Measurements from ENCODE around the gene BGN.

Gene BGN

GRCh38 chrX:153456161-153456560 lies 38.6 kb upstream of the BGN start:
- H3K9me3 Mint-ChIP-seq, result no peaks in the 10 kb centered on the region
- H3K27ac Mint-ChIP-seq, result no peak overlapping the region
- DNase-seq (ENCODE audit: low spot score in 2 of 2) (no peak), ATAC-seq (ENCODE audit: low read depth) (no peak)
- peaks cover 8% of the 10 kb centered on the region for H3K36me3 Mint-ChIP-seq
- no peaks in the 10 kb centered on the region for H3K4me1 Mint-ChIP-seq
- no peak overlapping the region for H3K4me3 Mint-ChIP-seq
- no peaks in the 10 kb centered on the region for H3K27me3 Mint-ChIP-seq

GRCh38 chrX:153456704-153457103 lies 38.1 kb upstream of the BGN start:
- H3K27ac Mint-ChIP-seq, result no peak overlapping the region
- H3K36me3 Mint-ChIP-seq, result peaks cover 9% of the 10 kb centered on the region
- no peaks in the 10 kb centered on the region for H3K4me1 Mint-ChIP-seq
- ATAC-seq (ENCODE audit: low read depth) (no peak), DNase-seq (ENCODE audit: low spot score in 2 of 2) (no peak)
- H3K4me3 Mint-ChIP-seq, result no peak overlapping the region
- H3K27me3 Mint-ChIP-seq, result no peaks in the 10 kb centered on the region
- H3K9me3 Mint-ChIP-seq, result no peaks in the 10 kb centered on the region

GRCh38 chrX:153457136-153457825 lies 37.5 kb upstream of the BGN start:
- Mint-ChIP-seq H3K27me3 (no peaks in the 10 kb centered on the region), H3K9me3 (no peaks in the 10 kb centered on the region), H3K27ac (no peak overlapping the region), H3K4me3 (no peak overlapping the region), H3K36me3 (peaks cover 9% of the 10 kb centered on the region), H3K4me1 (no peaks in the 10 kb centered on the region)
- no peak for DNase-seq (ENCODE audit: low spot score in 2 of 2)
- ATAC-seq (ENCODE audit: low read depth), result no peak

- no peak for DNase-seq (ENCODE audit: low spot score in 2 of 2)
- H3K9me3 Mint-ChIP-seq, result no peaks in the 10 kb centered on the region
- no peak for ATAC-seq (ENCODE audit: low read depth)
- no peaks in the 10 kb centered on the region for H3K4me1 Mint-ChIP-seq
- H3K27me3 Mint-ChIP-seq, result no peaks in the 10 kb centered on the region
- H3K4me3 Mint-ChIP-seq, result no peak overlapping the region
- H3K36me3 Mint-ChIP-seq, result peaks cover 9% of the 10 kb centered on the region
- no peak overlapping the region for H3K27ac Mint-ChIP-seq
Measured at GRCh38 chrX:153457827-153458466, 36.8 kb upstream of the BGN start.

- DNase-seq (ENCODE audit: low spot score in 2 of 2) (no peak), ATAC-seq (ENCODE audit: low read depth) (no peak)
- Mint-ChIP-seq H3K4me3 (no peak overlapping the region), H3K9me3 (no peaks in the 10 kb centered on the region), H3K27ac (no peak overlapping the region), H3K4me1 (no peaks in the 10 kb centered on the region), H3K36me3 (peaks cover 9% of the 10 kb centered on the region), H3K27me3 (no peaks in the 10 kb centered on the region)
Measured at GRCh38 chrX:153458476-153458875, 36.3 kb upstream of the BGN start.

GRCh38 chrX:153459986-153460385 lies 34.8 kb upstream of the BGN start:
- H3K27ac Mint-ChIP-seq, result no peak overlapping the region
- no peaks in the 10 kb centered on the region for H3K27me3 Mint-ChIP-seq
- no peaks in the 10 kb centered on the region for H3K4me1 Mint-ChIP-seq
- no peak for ATAC-seq (ENCODE audit: low read depth)
- peaks cover 12% of the 10 kb centered on the region for H3K36me3 Mint-ChIP-seq
- H3K9me3 Mint-ChIP-seq, result no peaks in the 10 kb centered on the region
- DNase-seq (ENCODE audit: low spot score in 2 of 2), result no peak
- H3K4me3 Mint-ChIP-seq, result no peak overlapping the region

- Mint-ChIP-seq H3K4me1 (no peaks in the 10 kb centered on the region), H3K4me3 (no peak overlapping the region), H3K9me3 (no peaks in the 10 kb centered on the region), H3K36me3 (peaks cover 12% of the 10 kb centered on the region), H3K27me3 (no peaks in the 10 kb centered on the region), H3K27ac (no peak overlapping the region)
- DNase-seq (ENCODE audit: low spot score in 2 of 2) (peak; percentile 13 to 34), ATAC-seq (ENCODE audit: low read depth) (peak; percentile 63)
Measured at GRCh38 chrX:153460826-153461225, 34.0 kb upstream of the BGN start.

- peaks cover 12% of the 10 kb centered on the region for H3K36me3 Mint-ChIP-seq
- ATAC-seq (ENCODE audit: low read depth) (no peak), DNase-seq (ENCODE audit: low spot score in 2 of 2) (no peak)
- no peak overlapping the region for H3K4me3 Mint-ChIP-seq
- H3K9me3 Mint-ChIP-seq, result no peaks in the 10 kb centered on the region
- no peak overlapping the region for H3K27ac Mint-ChIP-seq
- H3K4me1 Mint-ChIP-seq, result no peaks in the 10 kb centered on the region
- H3K27me3 Mint-ChIP-seq, result no peaks in the 10 kb centered on the region
Measured at GRCh38 chrX:153462291-153462690, 32.5 kb upstream of the BGN start.

- peaks cover 14% of the 10 kb centered on the region for H3K36me3 Mint-ChIP-seq
- DNase-seq (ENCODE audit: low spot score in 2 of 2), result no peak
- no peaks in the 10 kb centered on the region for H3K4me1 Mint-ChIP-seq
- no peaks in the 10 kb centered on the region for H3K27me3 Mint-ChIP-seq
- no peaks in the 10 kb centered on the region for H3K9me3 Mint-ChIP-seq
- H3K27ac Mint-ChIP-seq, result no peak overlapping the region
- H3K4me3 Mint-ChIP-seq, result no peak overlapping the region
- no peak for ATAC-seq (ENCODE audit: low read depth)
Measured at GRCh38 chrX:153463031-153463430, 31.7 kb upstream of the BGN start.

GRCh38 chrX:153463556-153463955 lies 31.2 kb upstream of the BGN start:
- Mint-ChIP-seq H3K27ac (no peak overlapping the region), H3K9me3 (no peaks in the 10 kb centered on the region), H3K4me3 (no peak overlapping the region), H3K4me1 (no peaks in the 10 kb centered on the region), H3K36me3 (peaks cover 14% of the 10 kb centered on the region), H3K27me3 (no peaks in the 10 kb centered on the region)
- no peak for ATAC-seq (ENCODE audit: low read depth)
- no peak for DNase-seq (ENCODE audit: low spot score in 2 of 2)

GRCh38 chrX:153464116-153464515 lies 30.7 kb upstream of the BGN start:
- Mint-ChIP-seq H3K9me3 (no peaks in the 10 kb centered on the region), H3K27ac (no peak overlapping the region), H3K4me1 (no peaks in the 10 kb centered on the region), H3K4me3 (no peak overlapping the region), H3K36me3 (peaks cover 11% of the 10 kb centered on the region), H3K27me3 (no peaks in the 10 kb centered on the region)
- ATAC-seq (ENCODE audit: low read depth), result no peak
- DNase-seq (ENCODE audit: low spot score in 2 of 2), result no peak

GRCh38 chrX:153465691-153466380 lies 28.9 kb upstream of the BGN start:
- Mint-ChIP-seq H3K4me3 (no peak overlapping the region), H3K27me3 (no peaks in the 10 kb centered on the region), H3K9me3 (no peaks in the 10 kb centered on the region), H3K27ac (no peak overlapping the region), H3K36me3 (peaks cover 7% of the 10 kb centered on the region), H3K4me1 (peaks cover 3% of the 10 kb centered on the region)
- DNase-seq (ENCODE audit: low spot score in 2 of 2), result no peak
- ATAC-seq (ENCODE audit: low read depth), result no peak

- ATAC-seq (ENCODE audit: low read depth) (no peak), DNase-seq (ENCODE audit: low spot score in 2 of 2) (no peak)
- peaks cover 3% of the 10 kb centered on the region for H3K4me1 Mint-ChIP-seq
- H3K9me3 Mint-ChIP-seq, result no peaks in the 10 kb centered on the region
- no peaks in the 10 kb centered on the region for H3K27me3 Mint-ChIP-seq
- no peak overlapping the region for H3K27ac Mint-ChIP-seq
- H3K4me3 Mint-ChIP-seq, result no peak overlapping the region
- peaks cover 5% of the 10 kb centered on the region for H3K36me3 Mint-ChIP-seq
Measured at GRCh38 chrX:153468008-153468580, 26.7 kb upstream of the BGN start.

- DNase-seq (ENCODE audit: low spot score in 2 of 2), result no peak
- Mint-ChIP-seq H3K4me1 (peaks cover 3% of the 10 kb centered on the region), H3K4me3 (peak overlapping the region; percentile 81), H3K9me3 (no peaks in the 10 kb centered on the region), H3K27ac (no peak overlapping the region), H3K36me3 (peaks cover 2% of the 10 kb centered on the region), H3K27me3 (no peaks in the 10 kb centered on the region)
- ATAC-seq (ENCODE audit: low read depth), result peak; percentile 48
Measured at GRCh38 chrX:153469811-153470410, 24.9 kb upstream of the BGN start.
